GM21825 (cell line): ENCODE measurements around the gene NCAM1.

Source experiments
- ATAC-seq: cut with Tn5 transposase; IDR thresholded peaks from one replicate; pipeline ENCODE4 v1.9.1; 2021; ENCODE audit warnings: mild to moderate bottlenecking, moderate library complexity; ENCODE audit not compliant: unreplicated experiment

The NCAM1 gene

DNA sequence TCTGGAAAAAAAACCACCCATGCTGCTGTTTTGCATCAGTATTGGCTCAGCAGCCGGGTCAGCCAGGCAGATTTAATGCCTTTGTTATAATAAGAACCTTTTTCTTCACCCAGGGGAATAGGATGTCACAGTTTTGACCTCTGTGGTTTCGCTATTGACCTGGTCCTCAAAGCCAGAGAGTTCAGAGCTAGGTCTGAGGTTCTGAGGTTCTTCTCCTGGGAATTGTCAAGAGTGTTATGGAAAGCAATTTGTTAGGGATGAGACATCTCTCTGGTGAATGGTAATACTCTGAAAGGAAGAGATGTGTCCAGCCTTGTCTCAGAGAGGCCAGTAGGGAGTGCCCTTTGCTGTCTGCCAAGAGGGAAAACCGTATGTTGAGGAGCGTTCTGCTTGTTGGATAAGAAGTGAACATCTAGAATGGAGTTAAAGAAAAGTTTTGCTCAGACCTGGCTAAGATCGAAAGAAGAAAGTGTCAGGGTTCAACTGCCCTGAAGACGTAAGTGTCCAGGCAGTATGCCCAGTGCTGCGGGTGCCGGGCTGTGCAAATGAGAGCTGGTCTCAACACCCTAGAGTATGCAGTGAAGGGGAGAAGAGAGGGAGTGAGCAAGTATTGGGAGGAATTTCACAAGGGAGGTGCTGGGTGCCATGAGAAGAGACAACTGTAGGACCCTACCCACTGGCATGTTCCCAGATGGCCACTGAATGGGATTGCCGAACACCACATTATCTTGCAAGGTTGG lies 202.2 kb downstream of the NCAM1 start:
- ATAC-seq, result no peak

DNA sequence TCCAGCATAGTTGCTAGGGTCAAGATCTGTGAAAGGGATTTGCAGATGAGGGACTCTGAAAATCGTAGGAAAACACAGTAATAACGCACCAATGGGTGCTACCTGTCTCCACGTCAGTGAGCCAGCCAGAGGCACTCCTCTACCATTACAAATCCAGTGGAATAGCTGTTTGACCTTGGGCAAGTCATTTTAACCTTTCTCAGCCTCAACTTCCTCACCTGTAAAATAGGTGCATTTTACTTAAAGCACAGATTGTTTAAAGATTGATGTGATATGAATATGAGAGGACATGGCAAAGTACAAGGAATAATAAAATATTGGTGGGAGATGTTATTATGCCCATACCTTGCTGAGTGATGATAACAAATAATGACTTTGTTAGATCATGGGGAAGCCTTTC lies 205.1 kb downstream of the NCAM1 start:
- no peak for ATAC-seq

DNA sequence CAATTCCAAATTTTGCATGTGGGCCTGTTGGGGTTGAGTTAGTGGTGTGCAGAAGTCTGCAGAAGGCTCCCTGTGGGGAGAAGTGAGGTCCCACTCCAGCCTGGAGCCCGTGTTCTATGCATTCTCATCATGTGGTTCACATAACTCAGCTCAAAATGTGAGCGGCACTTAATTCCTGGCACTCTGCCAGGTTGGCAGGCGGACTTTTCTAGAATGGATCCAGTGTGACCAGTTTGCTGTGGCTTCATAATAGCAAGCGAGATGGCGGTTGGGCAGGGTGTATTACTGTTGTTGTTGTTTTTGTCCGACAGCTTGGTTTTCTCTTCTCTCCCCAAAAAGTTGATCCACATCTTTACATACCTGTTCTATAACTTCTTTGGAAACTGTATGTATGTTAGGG lies 206.4 kb downstream of the NCAM1 start:
- no peak for ATAC-seq

DNA sequence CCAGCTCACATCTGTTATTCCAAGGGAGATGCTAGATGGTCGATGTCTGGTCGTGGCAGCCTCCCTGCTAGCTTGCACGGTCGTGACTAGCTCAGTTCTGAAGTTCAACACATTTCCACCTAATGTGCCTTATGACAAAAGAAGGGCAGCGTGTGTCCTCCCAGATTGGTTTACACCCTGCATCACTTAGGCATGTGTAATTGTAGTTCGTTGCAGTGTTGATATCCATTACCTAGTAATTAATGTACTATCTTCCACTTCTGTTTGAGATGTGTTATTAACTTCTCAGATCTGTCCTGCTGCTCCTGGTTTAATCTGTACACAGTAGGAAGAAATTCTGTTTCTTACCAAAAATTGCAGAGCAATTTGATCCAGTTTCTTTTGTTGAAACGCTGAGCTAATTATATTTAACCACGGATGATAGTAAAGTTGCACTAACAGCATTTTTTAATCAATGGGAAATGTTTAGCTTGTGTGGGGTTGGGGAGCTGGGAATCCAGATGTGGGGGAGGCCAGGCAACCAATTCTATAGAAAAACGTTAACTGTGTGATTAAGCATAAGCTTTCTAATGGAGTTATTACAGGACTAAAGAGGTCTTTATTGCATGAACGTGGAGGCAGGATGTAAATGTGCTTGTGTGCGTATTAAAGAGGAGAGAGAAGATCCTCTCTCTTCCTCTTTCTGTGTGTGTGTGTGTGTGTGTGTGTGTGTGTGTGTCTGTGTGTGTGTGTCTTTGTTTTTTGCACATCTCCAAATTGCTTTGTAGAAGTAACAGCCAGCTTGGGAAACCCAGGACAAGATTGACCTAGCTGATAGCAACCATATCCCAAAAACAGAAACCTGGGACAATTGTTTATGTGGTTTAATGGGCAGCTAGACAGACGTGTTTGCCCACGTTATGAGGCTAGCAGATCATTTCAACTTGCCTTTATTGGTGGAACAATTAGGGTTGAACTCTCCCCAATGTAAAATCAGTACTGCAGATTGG lies 207.4 kb downstream of the NCAM1 start:
- no peak for ATAC-seq

DNA sequence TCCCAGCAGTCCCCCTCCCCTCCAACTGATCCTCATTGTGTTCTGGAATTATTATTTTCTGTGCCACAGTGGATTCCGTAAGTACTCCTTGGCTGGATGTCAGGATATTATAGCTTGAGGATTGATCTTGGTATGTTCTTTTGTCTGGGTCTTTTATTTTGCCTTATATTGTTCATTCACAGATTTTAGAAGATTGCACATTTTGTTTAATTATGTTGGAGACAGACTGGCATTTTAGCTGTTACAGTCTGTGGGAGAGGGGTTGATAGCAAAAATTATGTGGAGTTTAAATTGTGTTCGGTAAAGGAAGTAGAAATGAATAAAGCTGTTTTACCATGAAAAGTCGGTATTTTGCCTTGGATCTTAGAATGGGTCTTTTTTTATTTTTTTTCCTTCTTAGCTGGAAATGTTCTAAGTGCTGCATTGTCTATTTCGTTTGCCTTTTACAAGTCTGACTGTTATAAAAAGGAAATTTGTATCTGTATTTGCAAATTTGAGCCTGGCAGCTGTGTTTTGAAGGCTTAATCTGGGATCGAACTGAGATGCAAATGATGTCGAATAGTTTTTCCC lies 211.2 kb downstream of the NCAM1 start:
- no peak for ATAC-seq

DNA sequence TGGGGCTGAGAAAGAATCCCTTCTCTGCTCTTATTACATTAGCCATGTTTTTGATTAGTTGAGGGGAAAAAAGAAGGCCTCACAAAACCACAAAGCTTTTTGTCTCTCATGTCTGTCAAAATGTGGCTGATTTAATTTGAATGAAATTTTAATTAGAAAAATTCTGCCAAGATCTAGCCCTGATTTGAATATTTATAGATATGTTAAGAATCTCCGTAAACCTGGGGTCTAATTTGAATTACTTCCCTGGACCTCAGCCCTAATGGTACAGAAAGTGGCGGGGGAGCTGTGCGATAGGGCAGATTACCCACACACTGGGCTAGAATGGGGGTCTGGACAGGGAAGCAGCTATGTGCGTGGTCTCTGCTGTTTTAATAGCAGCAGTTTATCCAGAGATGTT lies 211.9 kb downstream of the NCAM1 start:
- no peak for ATAC-seq

DNA sequence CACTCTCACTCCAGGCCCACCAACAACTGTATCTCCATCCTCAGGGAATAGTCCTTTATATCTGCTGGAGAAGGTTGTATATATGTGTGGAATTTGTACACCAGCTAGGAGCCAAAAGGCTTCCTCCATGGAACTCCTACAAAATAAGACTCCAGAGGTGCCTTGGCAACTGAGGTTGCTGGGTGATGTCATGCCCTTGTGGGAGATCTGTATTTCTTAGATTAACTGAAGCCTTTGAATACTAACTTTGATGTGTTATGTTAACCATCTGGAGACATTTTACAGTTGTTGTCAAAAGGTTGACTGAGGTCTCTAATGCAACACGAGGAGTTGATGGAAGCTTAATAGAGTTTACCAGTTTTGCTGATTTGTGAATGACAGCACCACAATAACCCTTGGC lies 213.7 kb downstream of the NCAM1 start:
- ATAC-seq, result no peak

DNA sequence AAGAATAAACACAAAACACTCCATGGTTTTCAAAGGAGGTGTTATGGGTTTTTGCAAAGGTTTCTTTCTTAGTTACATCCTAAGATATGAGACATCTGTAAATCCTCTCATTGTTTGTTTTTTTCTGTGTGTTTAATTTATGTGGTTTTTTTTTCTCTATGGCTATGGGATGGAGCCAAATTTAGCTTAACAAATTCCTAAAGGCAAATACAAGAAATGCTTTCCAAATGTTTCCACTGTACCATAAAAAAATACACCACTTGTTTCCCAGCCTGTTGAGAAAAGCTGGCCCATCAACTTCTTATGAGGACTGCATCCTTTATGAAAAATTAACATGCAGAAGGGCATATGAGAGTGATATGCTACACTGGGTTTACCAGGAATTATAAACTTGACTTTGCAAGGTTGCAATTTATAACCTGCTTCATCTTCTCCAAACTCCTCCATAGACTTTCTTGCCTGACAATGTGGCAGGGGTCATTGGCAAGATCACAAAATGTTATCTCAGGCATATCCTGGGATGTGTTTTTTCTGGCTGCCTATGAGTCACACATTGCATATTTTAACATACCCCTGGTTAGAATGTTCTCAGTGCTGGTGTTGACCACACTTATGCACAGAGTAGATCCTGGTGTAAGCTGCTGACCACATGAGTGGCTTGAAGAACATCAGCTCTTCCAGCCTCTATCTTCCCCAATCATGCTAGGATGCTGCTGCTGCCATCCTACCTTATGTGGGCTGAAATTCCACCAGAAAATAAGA lies 215.6 kb downstream of the NCAM1 start:
- ATAC-seq, result no peak

DNA sequence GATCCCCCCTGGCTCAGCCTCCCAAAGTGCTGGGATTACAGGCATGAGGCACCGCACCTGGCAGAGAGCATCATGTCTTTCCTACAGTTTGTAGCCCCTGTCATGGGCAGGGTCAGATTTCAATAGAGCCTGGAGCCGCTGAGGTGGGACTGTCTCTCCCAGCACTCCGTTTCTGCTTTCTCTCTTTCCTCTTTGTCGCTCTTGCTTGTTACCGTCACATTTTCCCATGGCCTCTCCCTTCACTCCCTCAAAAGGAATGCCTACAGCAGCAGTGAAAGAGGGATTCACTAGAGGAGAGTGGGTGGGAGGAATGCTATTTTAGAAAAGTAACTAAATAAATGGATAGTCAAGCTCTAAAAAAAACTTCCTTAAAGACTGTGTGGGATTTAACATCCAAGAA lies 216.5 kb downstream of the NCAM1 start:
- no peak for ATAC-seq

DNA sequence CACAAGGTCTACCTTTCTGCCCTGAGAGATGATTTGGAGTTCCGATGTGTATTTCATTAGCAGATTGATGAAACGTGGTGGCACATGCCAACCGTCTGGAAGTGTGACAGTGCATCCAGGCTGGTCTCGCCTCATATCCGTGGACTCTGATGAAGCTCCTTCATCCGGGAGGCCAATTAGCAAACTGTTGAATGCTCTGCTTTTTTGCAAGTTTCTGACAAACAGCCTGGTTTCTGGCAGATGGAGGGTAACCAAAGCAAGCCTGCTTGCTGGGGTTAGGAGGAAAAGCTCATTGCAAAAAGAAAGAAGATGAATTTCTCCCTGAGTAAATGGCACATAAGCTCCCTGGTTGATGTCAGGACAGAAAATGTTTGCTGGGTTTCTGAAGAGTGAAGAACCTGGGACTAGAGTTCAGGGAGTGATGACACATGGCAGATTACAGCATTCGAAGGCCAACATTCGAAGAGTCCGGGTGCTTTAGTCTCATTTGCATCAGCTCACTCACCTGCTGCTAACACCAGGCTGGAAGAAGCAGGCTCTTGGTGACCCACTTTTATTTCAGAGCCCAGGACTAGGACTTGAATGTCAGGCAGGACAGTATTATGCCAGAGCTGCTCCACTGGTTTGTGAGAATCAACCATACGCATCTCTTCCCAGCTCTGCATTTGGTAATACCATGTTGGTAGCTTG lies 217.3 kb downstream of the NCAM1 start:
- ATAC-seq, result no peak

DNA sequence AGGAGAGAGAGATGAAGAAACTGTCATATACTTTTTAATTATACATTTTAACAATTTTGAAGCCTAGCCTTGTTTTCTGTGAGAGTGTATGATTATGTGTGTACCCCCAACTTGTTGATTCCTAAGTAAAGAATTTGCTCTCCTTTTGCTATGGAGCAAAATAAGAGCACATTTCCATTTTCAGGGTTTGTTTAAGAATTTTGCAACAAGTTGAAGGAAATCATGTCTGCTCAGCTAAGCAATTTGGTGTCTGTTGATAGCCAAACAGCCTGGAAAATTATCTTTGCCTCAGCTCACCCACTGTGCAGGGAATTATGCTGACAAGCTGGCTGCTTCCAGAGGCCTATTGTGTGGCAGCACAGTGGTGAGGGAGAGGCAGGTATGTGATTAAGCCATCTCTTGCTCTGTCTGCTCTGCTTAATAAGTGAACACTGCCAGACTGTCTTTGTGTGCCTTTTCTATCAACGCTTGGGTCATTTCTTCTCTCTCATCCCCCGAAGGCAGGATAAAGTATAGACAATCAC lies 218.0 kb downstream of the NCAM1 start:
- ATAC-seq, result no peak

DNA sequence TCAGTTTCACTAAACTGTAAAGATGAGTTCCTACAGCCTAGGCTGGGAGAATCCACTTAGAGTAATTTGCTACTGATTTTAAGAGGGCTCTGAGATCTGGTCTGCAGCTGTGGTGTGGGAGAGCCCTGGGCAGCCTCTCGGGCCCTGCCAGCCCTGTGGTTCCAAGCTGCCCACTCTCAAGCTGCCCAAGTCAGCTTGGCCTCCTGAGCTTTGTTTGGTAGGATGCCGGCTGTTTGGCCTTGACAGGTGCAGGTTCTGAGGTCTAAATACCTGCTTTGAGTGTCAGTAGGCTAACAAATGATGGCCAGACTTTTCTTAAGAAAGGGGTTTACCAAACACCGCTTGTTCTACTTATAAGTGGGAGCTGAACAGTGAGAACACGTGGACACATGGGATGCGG lies 219.9 kb downstream of the NCAM1 start:
- ATAC-seq, result no peak

DNA sequence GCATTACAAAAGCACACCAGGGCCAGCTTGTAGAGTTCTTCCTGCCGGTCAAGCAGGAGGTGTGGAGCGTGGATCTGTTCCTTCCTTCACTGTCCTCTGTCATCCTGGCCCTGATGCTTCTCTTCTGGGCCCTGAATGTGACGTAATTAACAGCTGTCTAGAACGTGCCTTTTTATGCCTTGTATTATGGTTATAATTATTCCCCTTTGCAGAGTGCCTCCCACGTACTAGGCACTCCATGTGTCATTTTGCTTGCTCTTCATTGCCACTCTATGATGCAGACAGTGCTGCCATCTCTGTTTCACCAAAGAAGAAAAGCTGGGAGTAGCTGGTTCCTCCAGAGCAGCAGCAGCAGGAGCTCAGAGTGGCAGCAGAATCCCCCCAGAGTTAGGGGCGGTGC lies 221.1 kb downstream of the NCAM1 start:
- no peak for ATAC-seq

DNA sequence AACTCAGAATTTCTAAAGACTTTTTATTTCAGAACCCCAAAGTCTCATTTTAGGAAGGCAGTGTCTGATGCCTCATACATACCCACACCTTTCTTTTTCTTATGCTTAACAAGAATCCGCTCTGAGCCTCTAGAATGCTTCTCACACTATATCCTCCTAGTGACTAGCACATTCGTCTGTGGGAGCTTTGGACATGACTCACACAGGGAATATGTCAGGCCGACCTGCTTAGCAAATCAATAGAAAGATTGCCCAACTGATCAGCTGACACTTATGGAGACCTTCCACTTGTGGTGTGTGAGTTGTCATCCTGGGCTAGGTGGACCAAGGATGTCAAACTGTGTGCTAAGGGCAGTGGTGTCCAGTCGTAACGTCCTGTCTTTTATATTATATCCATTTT lies 223.3 kb downstream of the NCAM1 start:
- no peak for ATAC-seq

DNA sequence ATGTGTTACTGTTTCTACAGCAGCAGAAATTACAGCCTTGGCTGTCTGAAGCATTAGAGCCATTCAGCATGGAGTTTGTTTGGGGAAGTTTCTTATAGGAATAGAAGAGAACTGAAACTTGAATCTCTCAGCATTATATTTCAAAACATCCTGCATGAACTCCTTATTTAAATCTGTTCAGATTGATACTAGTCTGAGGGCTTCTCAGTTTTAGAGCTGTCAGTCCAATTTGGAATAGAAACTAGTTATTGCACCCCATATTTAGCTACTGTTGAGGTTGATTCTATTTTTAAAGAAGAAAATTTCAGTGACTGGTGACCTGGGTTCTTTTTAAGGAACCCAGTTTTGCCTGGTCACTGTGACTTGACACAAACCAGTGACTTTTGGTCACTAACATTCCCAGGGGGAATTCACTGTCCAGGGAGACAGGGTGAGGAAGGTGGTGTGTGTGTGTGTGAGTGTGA lies 227.2 kb downstream of the NCAM1 start:
- ATAC-seq, result no peak

DNA sequence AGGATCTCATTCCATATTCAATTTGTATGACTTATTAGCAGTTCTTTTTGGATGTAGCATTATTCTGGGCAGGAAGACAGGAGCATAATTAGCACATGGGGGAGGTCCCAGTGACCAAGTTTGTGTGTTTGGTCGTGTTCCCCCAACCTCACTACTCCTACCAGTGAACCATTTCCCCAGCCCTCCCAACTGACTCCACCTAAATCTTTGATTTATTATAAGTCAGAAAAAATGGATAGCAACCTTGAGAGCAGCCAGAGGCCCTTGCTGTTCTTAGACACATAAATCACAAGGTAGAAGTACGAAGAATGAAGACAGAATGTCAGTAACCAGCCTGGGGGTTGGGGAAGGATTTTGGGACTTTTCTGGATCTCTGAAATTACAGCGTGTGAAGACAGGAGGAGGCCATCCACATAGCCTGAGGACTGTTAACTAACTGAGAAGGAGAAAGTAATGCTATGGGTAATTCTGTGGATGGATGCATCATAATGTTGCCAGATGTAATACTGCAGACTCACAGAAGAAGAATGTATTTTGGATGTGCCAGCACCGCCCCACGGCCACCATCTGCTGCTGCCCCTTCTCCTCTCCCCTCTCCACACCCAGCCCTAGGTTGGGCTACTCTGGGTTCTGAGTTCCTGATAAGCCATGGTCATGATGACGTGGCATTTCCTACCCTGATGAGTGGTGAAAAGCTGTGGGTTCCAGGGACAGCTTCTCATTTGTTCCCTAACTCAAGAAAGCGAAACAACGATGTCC lies 228.9 kb downstream of the NCAM1 start:
- ATAC-seq, result no peak

DNA sequence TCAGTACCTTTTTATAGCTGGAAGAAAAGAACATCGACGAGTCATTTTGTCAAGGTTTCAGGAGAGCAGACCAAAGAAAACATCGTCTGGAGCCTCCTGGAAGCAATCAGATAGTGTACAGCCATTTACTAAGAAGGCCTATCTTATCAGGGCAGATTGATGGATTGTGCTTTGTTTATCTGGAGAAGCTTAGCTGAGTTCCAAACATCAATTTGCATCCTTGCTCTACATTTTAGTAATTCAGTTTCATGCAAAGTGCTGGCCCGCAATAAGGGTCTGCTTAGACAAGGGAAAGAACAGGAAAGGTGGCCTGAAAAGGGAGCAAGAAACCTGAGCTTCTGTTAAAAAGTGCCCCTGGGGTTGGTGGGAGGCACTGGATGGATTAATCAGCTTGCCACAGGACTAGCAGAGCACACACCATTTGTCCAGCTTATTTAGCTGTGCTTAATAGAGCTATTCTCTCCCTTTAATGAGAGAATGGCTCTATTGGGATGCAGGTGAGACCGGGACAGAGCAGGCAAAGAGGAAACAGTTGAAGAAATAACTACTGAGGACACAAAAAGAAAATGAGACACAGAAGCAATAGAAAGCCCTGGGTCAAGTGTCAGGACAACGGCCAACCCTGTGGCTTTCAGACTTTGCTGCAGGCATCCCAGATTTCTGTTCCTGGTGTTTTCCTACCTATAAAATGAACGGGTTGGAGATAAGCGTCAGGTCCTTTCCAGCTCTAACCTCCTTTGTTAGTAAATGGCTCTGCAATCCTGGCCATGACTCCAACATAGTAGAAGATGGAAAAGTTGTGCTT lies 231.1 kb downstream of the NCAM1 start:
- ATAC-seq, result no peak

DNA sequence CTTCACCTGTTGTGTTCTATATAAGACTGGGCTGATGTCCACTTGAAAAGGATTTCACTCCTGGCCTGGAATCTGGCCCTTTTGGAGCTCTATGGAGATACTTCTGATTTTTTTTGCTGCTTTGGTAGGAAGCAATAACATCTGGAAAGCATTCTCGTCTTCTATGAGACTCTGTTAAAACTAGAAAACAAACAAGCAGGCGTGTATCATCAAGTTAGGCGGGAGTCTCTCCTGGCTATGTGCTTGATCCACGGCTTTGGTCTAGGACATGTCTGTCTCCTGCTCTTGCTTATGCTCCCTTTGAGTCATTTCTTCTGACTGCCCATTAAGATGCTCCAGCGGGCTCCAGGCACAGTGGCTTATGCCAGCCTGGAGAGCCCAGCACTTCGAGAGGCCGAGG lies 231.8 kb downstream of the NCAM1 start:
- no peak for ATAC-seq

DNA sequence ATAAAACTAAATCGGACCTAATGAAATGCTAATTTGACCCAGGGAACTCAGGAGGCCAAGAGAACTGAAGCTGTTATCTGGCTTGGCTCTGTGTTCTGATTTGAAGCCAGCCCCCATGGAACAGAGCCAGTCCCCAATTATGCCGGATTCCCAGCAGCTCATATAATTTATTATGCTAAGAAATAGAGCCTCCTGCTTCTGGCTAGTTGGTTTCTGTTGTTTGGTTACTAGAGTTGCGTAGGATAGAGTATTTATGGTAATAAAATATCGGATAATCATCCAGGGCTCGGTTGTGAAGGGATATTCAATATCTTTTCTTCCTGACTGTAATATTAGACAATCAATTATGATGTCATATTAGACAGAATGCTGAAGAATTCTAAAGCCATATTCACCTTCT lies 232.7 kb downstream of the NCAM1 start:
- no peak for ATAC-seq
